Measurements from ENCODE around the gene GLT8D2. TPM values are rescaled to one million over a fixed set of nuclear protein-coding genes. Genes with fewer than 3 reads are reported as not detected.

GLT8D2 gene
- total RNA-seq, 2 experiments from 2014 or later, result not detected

GRCh38 chr12:104073699-104074098 is 23.7 kb upstream of the GLT8D2 start:
- no peaks in the 10 kb centered on the region for H3K27me3 Mint-ChIP-seq
- no peaks in the 10 kb centered on the region for H3K4me1 ChIP-seq (ENCODE audit: insufficient read depth, low read length)
- H3K27ac Mint-ChIP-seq, result no peak overlapping the region
- peaks cover 68% of the 10 kb centered on the region for H3K36me3 Mint-ChIP-seq (ENCODE audit: low read depth)
- H3K9me3 ChIP-seq (ENCODE audit: control insufficient read depth in 1 of 2, insufficient read depth in 1 of 2, low read length in 2 of 2), result no peaks in the 10 kb centered on the region
- H3K27me3 ChIP-seq (ENCODE audit: control insufficient read depth in 1 of 2, insufficient read depth in 2 of 2, low read length in 2 of 2), result no peaks in the 10 kb centered on the region
- ATAC-seq (ENCODE audit: poor library complexity), result no peak
- no peak for DNase-seq
- CTCF ChIA-PET, result no interaction called here
- no peak overlapping the region for H3K27ac ChIP-seq (ENCODE audit: low read depth in 1 of 2, low read length in 2 of 2)
- peaks cover 16% of the 10 kb centered on the region for H3K4me1 Mint-ChIP-seq (ENCODE audit: low read depth)
- no peak overlapping the region for H3K4me3 Mint-ChIP-seq
- H3K9me3 Mint-ChIP-seq, result no peaks in the 10 kb centered on the region
- TF ChIP-seq CTCF (IDR thresholded peaks at IDR 0.05), result no peak
- intact Hi-C loops (cut with DNase I, micrococcal nuclease), result no loop called here
- H3K4me3 ChIP-seq (ENCODE audit: low read length), result no peak overlapping the region
- H3K36me3 ChIP-seq (ENCODE audit: insufficient read depth, low read length), result peaks cover 11% of the 10 kb centered on the region
- POLR2A ChIA-PET, result no interaction called here

- intact Hi-C loops (cut with DNase I, micrococcal nuclease), result no loop called here
- peaks cover 75% of the 10 kb centered on the region for H3K36me3 Mint-ChIP-seq (ENCODE audit: low read depth)
- POLR2A ChIA-PET, result no interaction called here
These were observed 22.1 kb upstream of the GLT8D2 start for GRCh38 chr12:104072099-104072498.

GRCh38 chr12:104064842-104065427 is 14.9 kb upstream of the GLT8D2 start:
- Mint-ChIP-seq H3K27ac (peak overlapping the region; percentile 82), H3K4me3 (peak overlapping the region; percentile 93), H3K36me3 (ENCODE audit: low read depth) (peaks cover 37% of the 10 kb centered on the region), H3K4me1 (ENCODE audit: low read depth) (peaks cover 33% of the 10 kb centered on the region), H3K27me3 (peaks cover 6% of the 10 kb centered on the region), H3K9me3 (no peaks in the 10 kb centered on the region)
- Histone ChIP-seq H3K4me3 (ENCODE audit: low read length) (peak overlapping the region; percentile 85), H3K36me3 (ENCODE audit: insufficient read depth, low read length) (peaks cover 10% of the 10 kb centered on the region), H3K27me3 (ENCODE audit: control insufficient read depth in 1 of 2, insufficient read depth in 2 of 2, low read length in 2 of 2) (peaks cover 0 to 2% of the 10 kb centered on the region in 2 experiments), H3K27ac (ENCODE audit: low read depth in 1 of 2, low read length in 2 of 2) (peak overlapping the region in 1 of 2 donors; percentile 59), H3K4me1 (ENCODE audit: insufficient read depth, low read length) (peaks cover 17% of the 10 kb centered on the region), H3K9me3 (ENCODE audit: control insufficient read depth in 1 of 2, insufficient read depth in 1 of 2, low read length in 2 of 2) (no peaks in the 10 kb centered on the region)
- intact Hi-C loops (cut with DNase I, micrococcal nuclease), result loop anchor here (1.0 to 10.0 kb wide), 8 partner anchors 72 to 1040 kb away; partner anchors contain the start of genes HSP90B1 (in 2 of the 2), TDG (in 2 of the 2), EID3 (in 1 of the 2) and NT5DC3 (in 1 of the 2)
- ChIA-PET POLR2A (interaction anchor here (1.0 to 3.7 kb wide), 8 partner anchors 44 to 224 kb away, joined by 3 to 33 read pairs (median 12); partner anchors contain the start of genes HSP90B1, NFYB, NT5DC3 and TDG), CTCF (interaction anchor here (1.2 kb wide), 1 partner anchor 44 kb away, joined by 5 read pairs; no protein-coding TSS in a partner anchor)
- ATAC-seq (ENCODE audit: poor library complexity) (no peak), DNase-seq (peak in 2 of 14 experiments; percentile 4 to 22)
- no peak for TF ChIP-seq CTCF (IDR thresholded peaks at IDR 0.05)

More at GRCh38 chr12:104072099-104072498, 22.1 kb upstream of the GLT8D2 start:
- H3K27ac ChIP-seq (ENCODE audit: low read depth in 1 of 2, low read length in 2 of 2), result no peak overlapping the region
- H3K9me3 ChIP-seq (ENCODE audit: control insufficient read depth in 1 of 2, insufficient read depth in 1 of 2, low read length in 2 of 2), result no peaks in the 10 kb centered on the region
- Mint-ChIP-seq H3K27me3 (no peaks in the 10 kb centered on the region), H3K4me3 (no peak overlapping the region), H3K27ac (no peak overlapping the region), H3K9me3 (no peaks in the 10 kb centered on the region), H3K4me1 (ENCODE audit: low read depth) (peaks cover 27% of the 10 kb centered on the region)
- CTCF ChIA-PET, result no interaction called here
- peaks cover 16% of the 10 kb centered on the region for H3K36me3 ChIP-seq (ENCODE audit: insufficient read depth, low read length)
- DNase-seq (no peak), ATAC-seq (ENCODE audit: poor library complexity) (no peak)
- H3K27me3 ChIP-seq (ENCODE audit: control insufficient read depth in 1 of 2, insufficient read depth in 2 of 2, low read length in 2 of 2), result no peaks in the 10 kb centered on the region
- H3K4me3 ChIP-seq (ENCODE audit: low read length), result no peak overlapping the region
- TF ChIP-seq CTCF (IDR thresholded peaks at IDR 0.05), result no peak
- no peaks in the 10 kb centered on the region for H3K4me1 ChIP-seq (ENCODE audit: insufficient read depth, low read length)

Measured in CD4-positive, alpha-beta T cell (primary cell).